GM12878 (cell line): ENCODE measurements around the gene JPH4. TPM values are rescaled to one million over a fixed set of nuclear protein-coding genes. Genes with fewer than 3 reads are reported as not detected.

Source experiments
- ATAC-seq: fragments of 200-7000 bp; cut with Tn5 transposase; 3 replicates; pipeline ENCODE4 v1.9.1; 2020; ENCODE audit warnings: mild to moderate bottlenecking, moderate library complexity
- BruUV-seq: library from RNA; stranded (reverse); fragments of 400-500 nt; replicated peaks from 2 replicates; lab custom pipeline; 2021; lab: Mats Ljungman, UMichigan
- CTCF ChIA-PET: fragments of 300-600 bp; sonication (Branson Sonifier 250); formaldehyde crosslinking; extraction: SDS; loops from one replicate; lab custom pipeline; 2021; ENCODE audit warnings: inconsistent platforms; lab: Yijun Ruan, JAX
- POLR2A ChIA-PET: fragments of 350-600 bp; formaldehyde crosslinking; extraction: SDS; loops from one replicate; lab custom pipeline; 2021; ENCODE audit warnings: inconsistent platforms; lab: Charles Lee
- RAD21 ChIA-PET: fragments of 300-600 bp; sonication (Branson Sonifier 250); formaldehyde crosslinking; loops from one replicate; lab custom pipeline; 2023; ENCODE audit warnings: antibody characterized with exemption; ENCODE audit not compliant: unreplicated experiment; lab: Charles Lee
- SMC1A ChIA-PET: fragments of 300-600 bp; sonication (Branson Sonifier 250); formaldehyde crosslinking; loops from one replicate; lab custom pipeline; 2023; ENCODE audit not compliant: unreplicated experiment, uncharacterized antibody; lab: Charles Lee
- DNase-seq: peaks from one replicate; pipeline ENCODE4 v3.0.0-alpha.2; 2011; ENCODE audit warnings: low read depth, low spot score
- FAIRE-seq: peaks from 3 replicates; lab custom pipeline; 2011; peaks lifted over from hg19 to GRCh38; lab: Jason Lieb, UNC
- H2AFZ ChIP-seq: 2 replicates; pipeline ENCODE4 v1.6.0; 2011; ENCODE audit warnings: low read depth, low read length, control low read depth; ENCODE audit not compliant: control insufficient read depth
- H3K27ac ChIP-seq: 2 replicates; pipeline ENCODE4 v1.5.1; 2011; ENCODE audit warnings: control low read depth; ENCODE audit not compliant: control insufficient read depth, insufficient read depth
- H3K27me3 ChIP-seq, 2 experiments: replicated peaks in 1 of 2; 2 replicates each; pipeline versions ENCODE4 v1.6.0 to v1.6.1; 2011; ENCODE audit warnings: low read length in 1 of 2; ENCODE audit not compliant: control insufficient read depth in 2 of 2, insufficient read depth in 2 of 2
- H3K36me3 ChIP-seq, 2 experiments: 2 replicates each; pipeline ENCODE4 v1.5.1; 2011; ENCODE audit warnings: low read length in 1 of 2; ENCODE audit not compliant: control insufficient read depth in 2 of 2, insufficient read depth in 2 of 2
- H3K4me1 ChIP-seq: 2 replicates; pipeline ENCODE4 v1.6.1; 2011; ENCODE audit warnings: mild to moderate bottlenecking, low read length, moderate library complexity, mixed read lengths; ENCODE audit not compliant: control insufficient read depth, insufficient read depth
- H3K4me2 ChIP-seq: 2 replicates; pipeline ENCODE4 v1.6.0; 2011; ENCODE audit warnings: control low read depth; ENCODE audit not compliant: control insufficient read depth, insufficient read depth
- H3K4me3 ChIP-seq: fragments of 200-600 bp; sonication (generic); 2 replicates; pipeline ENCODE4 v1.5.1; 2016
- H3K79me2 ChIP-seq: 2 replicates; pipeline ENCODE4 v1.6.0; 2011; ENCODE audit warnings: low read length; ENCODE audit not compliant: control insufficient read depth, insufficient read depth
- H3K9ac ChIP-seq: 2 replicates; pipeline ENCODE4 v1.8.0; 2011; ENCODE audit warnings: low read length, control low read depth, mixed read lengths; ENCODE audit not compliant: control insufficient read depth, insufficient read depth
- H3K9me3 ChIP-seq: replicated peaks from 3 replicates; pipeline ENCODE4 v1.5.1; 2011; ENCODE audit warnings: mild to moderate bottlenecking, low read length; ENCODE audit not compliant: control insufficient read depth, insufficient read depth
- H4K20me1 ChIP-seq: 2 replicates; pipeline ENCODE4 v1.6.0; 2011; ENCODE audit not compliant: control insufficient read depth, insufficient read depth
- BCL11A ChIP-seq: IDR thresholded peaks from 2 replicates; pipeline ENCODE4 v1.6.1; 2011; ENCODE audit warnings: low read depth, low read length
- BHLHE40 ChIP-seq, 2 experiments: fragments of 450-650 bp in 1 of 2; IDR thresholded peaks; 2 replicates each; pipeline ENCODE4 v1.6.1; 2011 to 2017; ENCODE audit warnings: low read depth in 2 of 2, borderline replicate concordance in 1 of 2, improper control_type of control experiment in 1 of 2, low read length in 1 of 2, mild to moderate bottlenecking in 1 of 2
- CBX3 ChIP-seq: fragments of 200-600 bp; sonication (generic); IDR thresholded peaks from 2 replicates; pipeline ENCODE4 v1.6.1; 2016; ENCODE audit warnings: low read depth, borderline replicate concordance
- DPF2 ChIP-seq: fragments of 450-650 bp; IDR thresholded peaks from 2 replicates; pipeline ENCODE4 v1.6.1; 2017; ENCODE audit warnings: mild to moderate bottlenecking
- EGR1 ChIP-seq, 2 experiments: IDR thresholded peaks; 1 replicate in 1 of 2; 2 replicates in 1 of 2; pipeline ENCODE4 v1.6.1; 2011 to 2012; ENCODE audit warnings: low read depth in 2 of 2, low read length in 2 of 2, borderline replicate concordance in 1 of 2, mild to moderate bottlenecking in 1 of 2, moderate library complexity in 1 of 2
- EP300 ChIP-seq, 2 experiments: fragments of 150-350 bp in 1 of 2; IDR thresholded peaks; 2 replicates each; pipeline ENCODE4 v1.6.1; 2011 to 2012; ENCODE audit warnings: low read depth in 2 of 2, low read length in 2 of 2, borderline replicate concordance in 1 of 2, improper control_type of control experiment in 1 of 2, inconsistent platforms in 1 of 2; ENCODE audit not compliant: control insufficient read depth in 1 of 2
- HDAC2 ChIP-seq: fragments of 200-600 bp; sonication (generic); IDR thresholded peaks from 2 replicates; pipeline ENCODE4 v1.6.1; 2017
- KDM1A ChIP-seq: fragments of 200-600 bp; sonication (generic); IDR thresholded peaks from 2 replicates; pipeline ENCODE4 v1.6.1; 2016; ENCODE audit warnings: borderline replicate concordance
- MEF2A ChIP-seq: IDR thresholded peaks from 2 replicates; pipeline ENCODE4 v1.6.1; 2011; ENCODE audit warnings: low read depth, mild to moderate bottlenecking, low read length, moderate library complexity; ENCODE audit not compliant: insufficient read depth
- MTA3 ChIP-seq: IDR thresholded peaks from 2 replicates; pipeline ENCODE4 v1.6.1; 2012; ENCODE audit warnings: low read length, inconsistent platforms, borderline replicate concordance
- NFXL1 ChIP-seq: fragments of 450-650 bp; IDR thresholded peaks from 2 replicates; pipeline ENCODE4 v1.6.1; 2017; ENCODE audit warnings: antibody characterized with exemption, mild to moderate bottlenecking, borderline replicate concordance
- PBX3 ChIP-seq: IDR thresholded peaks from 2 replicates; pipeline ENCODE4 v1.6.1; 2011; ENCODE audit warnings: mild to moderate bottlenecking, low read depth, low read length, moderate library complexity; ENCODE audit not compliant: insufficient replicate concordance
- PML ChIP-seq: IDR thresholded peaks from 2 replicates; pipeline ENCODE4 v1.6.1; 2012; ENCODE audit warnings: low read length, inconsistent platforms
- POLR2AphosphoS5 ChIP-seq: IDR thresholded peaks from 2 replicates; pipeline ENCODE4 v1.6.1; 2011; ENCODE audit warnings: mild to moderate bottlenecking, low read length, inconsistent platforms
- RAD51 ChIP-seq: fragments of 450-650 bp; IDR thresholded peaks from 2 replicates; pipeline ENCODE4 v1.6.1; 2016; ENCODE audit warnings: moderate library complexity, mild to moderate bottlenecking, inconsistent platforms
- WRNIP1 ChIP-seq: IDR thresholded peaks from 2 replicates; pipeline ENCODE4 v1.6.1; 2011; ENCODE audit warnings: low read depth, low read length, improper control_type of control experiment, borderline replicate concordance
- ZNF207 ChIP-seq: fragments of 450-650 bp; IDR thresholded peaks from 2 replicates; pipeline ENCODE4 v1.6.1; 2014; ENCODE audit warnings: antibody characterized with exemption, mild to moderate bottlenecking, borderline replicate concordance
- ZNF217 ChIP-seq: fragments of 450-650 bp; IDR thresholded peaks from 2 replicates; pipeline ENCODE4 v1.6.1; 2017; ENCODE audit warnings: antibody characterized with exemption, mild to moderate bottlenecking
- ZNF592 ChIP-seq: fragments of 450-650 bp; IDR thresholded peaks from 2 replicates; pipeline ENCODE4 v1.6.1; 2017; ENCODE audit warnings: mild to moderate bottlenecking, moderate library complexity
- WGBS: methylation state at CpG from one replicate; pipeline ENCODE4 v1.1.6; 2016; ENCODE audit warnings: low lambda C conversion rate; ENCODE audit not compliant: insufficient replicate concordance, insufficient coverage; ENCODE audit errors: missing lambda C conversion rate; 5-methylcytosine and 5-hydroxymethylcytosine counted together
- in situ Hi-C: fragments of 300-500 bp; cut with MboI; formaldehyde crosslinking; loops from 9 replicates; pipeline ENCODE4 v1.14.3; 2018; ENCODE audit warnings: mixed read lengths
- intact Hi-C: fragments of 100-400 bp; cut with micrococcal nuclease; formaldehyde crosslinking; loops from one replicate; pipeline ENCODE4 v1.14.2; 2022; ENCODE audit not compliant: unreplicated experiment
- polyA plus RNA-seq, 11 experiments: library from polyadenylated mRNA; depleted of rRNA in 4 of 11; unstranded in 6 of 11; stranded (reverse) in 5 of 11; fragments of >200 nt; fragmentation: Nextera tagmentation in 4 of 11; fragmentation: Illumina TruSeq in 1 of 11; extraction: Ambion mirVana in 4 of 11; extraction: Trizol in 1 of 11; gene quantifications; 1 replicate in 1 of 11; 2 replicates in 10 of 11; pipeline versions ENCODE4 v1.2.1 to v1.2.3, GENCODE V29; 2011 to 2016; ENCODE audit warnings: inconsistent platforms in 2 of 11, missing spikeins in 2 of 11, low read depth in 1 of 11
- total RNA-seq, 4 experiments: library from RNA; depleted of rRNA in 3 of 4; stranded (reverse); fragments of >200 nt in 3 of 4; fragmentation: Illumina TruSeq in 1 of 4; extraction: Trizol in 1 of 4; gene quantifications; 2 replicates each; pipeline versions ENCODE4 v1.2.1 to v1.2.3, GENCODE V29; 2013 to 2021

JPH4 gene
- total and polyA plus RNA-seq, 10 of the 15 experiments (the other 5 are each of a cell fraction or from before 2014, with no cell fraction given), result 0.48 to 10.3 (median 3.8) TPM

- H3K4me3 ChIP-seq, result no peak overlapping the region
- BruUV-seq, result no TSS peak
- H3K79me2 ChIP-seq, result peaks cover 26% of the 10 kb centered on the region
- H3K27ac ChIP-seq, result no peak overlapping the region
- SMC1A ChIA-PET, result interaction anchor here (1.0 to 9.7 kb wide), 7 partner anchors 9 to 295 kb away, joined by 3 to 124 read pairs (median 4); no protein-coding TSS in a partner anchor
- POLR2A ChIA-PET, result interaction anchor here (0.6 to 3.8 kb wide), 5 partner anchors 10 to 722 kb away, joined by 3 to 14 read pairs (median 4); partner anchors contain the start of gene PABPN1
- intact Hi-C loops (loop anchor here (5.0 kb wide), 1 partner anchor 238 kb away; the partner anchor contains the start of gene PABPN1), in situ Hi-C loops (loop anchor here (5.0 kb wide), 2 partner anchors 83 to 238 kb away; partner anchors contain the start of gene PABPN1)
- peaks cover 13 to 22% of the 10 kb centered on the region in 2 experiments; a peak in 3 of 4 replicates for H3K36me3 ChIP-seq
- FAIRE-seq, result no peak
- no peak overlapping the region for H3K9ac ChIP-seq
- no peak overlapping the region for H3K4me2 ChIP-seq
- no peaks in the 10 kb centered on the region for H3K27me3 ChIP-seq
- no peak overlapping the region for H2AFZ ChIP-seq
- WGBS, result 59% methylated on average over 3 of the region's 3 CpGs
- RAD21 ChIA-PET, result interaction anchor here (0.5 to 3.3 kb wide), 11 partner anchors 10 to 439 kb away, joined by 3 to 39 read pairs (median 3); no protein-coding TSS in a partner anchor
- peaks cover 3% of the 10 kb centered on the region for H3K4me1 ChIP-seq
- no peaks in the 10 kb centered on the region for H4K20me1 ChIP-seq
- no peak for ATAC-seq
- TF ChIP-seq MEF2A (no peak), PBX3 (no peak), DPF2 (no peak), PML (no peak), MTA3 (no peak), CBX3 (no peak), NFXL1 (no peak), RAD51 (no peak), POLR2AphosphoS5 (no peak), BCL11A (no peak), ZNF217 (no peak), KDM1A (no peak), HDAC2 (no peak), EGR1 (IDR thresholded peaks at IDR 0.05; ENCODE audit: borderline replicate concordance in 1 of 2, low read depth in 2 of 2, low read length in 2 of 2) (no peak), ZNF592 (no peak), BHLHE40 (IDR thresholded peaks at IDR 0.05; ENCODE audit: borderline replicate concordance in 1 of 2, low read depth in 2 of 2, low read length in 1 of 2) (no peak), WRNIP1 (no peak), EP300 (IDR thresholded peaks at IDR 0.05; ENCODE audit: borderline replicate concordance in 1 of 2, control insufficient read depth in 1 of 2, low read depth in 2 of 2, low read length in 2 of 2) (no peak), ZNF207 (no peak)
- H3K9me3 ChIP-seq, result no peaks in the 10 kb centered on the region
- CTCF ChIA-PET, result interaction anchor here (0.5 to 13.1 kb wide), 30 partner anchors 8 to 581 kb away, joined by 3 to 436 read pairs (median 4); partner anchors contain the start of genes AP1G2, EMC9, NGDN and PABPN1
- no peak for DNase-seq
These were observed 18.6 kb downstream of the JPH4 start for GRCh38 chr14:23559926-23560520.
